Measurements from ENCODE around the gene NEURL3.

NEURL3 gene

GRCh38 chr2:96522304-96523203, 17.4 kb upstream of the NEURL3 start:
- TF ChIP-seq ZNF565 (CRISPR knock-in tag; conservative IDR thresholded peaks at IDR 0.05; ENCODE audit: low read depth) (no peak), PATZ1 (CRISPR knock-in tag; IDR thresholded peaks at IDR 0.05; ENCODE audit: borderline replicate concordance) (no peak), CREB5 (CRISPR knock-in tag; IDR thresholded peaks at IDR 0.05; ENCODE audit: low read depth) (no peak), TCF4 (CRISPR knock-in tag; IDR thresholded peaks at IDR 0.05; ENCODE audit: borderline replicate concordance) (no peak), ZC3H10 (CRISPR knock-in tag; IDR thresholded peaks at IDR 0.05) (no peak), ZNF70 (CRISPR knock-in tag; IDR thresholded peaks at IDR 0.05) (no peak), ESRRG (CRISPR knock-in tag; IDR thresholded peaks at IDR 0.05) (no peak), BACH2 (CRISPR knock-in tag; IDR thresholded peaks at IDR 0.05; ENCODE audit: borderline replicate concordance) (no peak), GLIS3 (CRISPR knock-in tag; IDR thresholded peaks at IDR 0.05) (no peak), CSDC2 (CRISPR knock-in tag; IDR thresholded peaks at IDR 0.05) (no peak), OSR1 (CRISPR knock-in tag; IDR thresholded peaks at IDR 0.05) (no peak), CSRNP3 (CRISPR knock-in tag; IDR thresholded peaks at IDR 0.05) (no peak), RARB (CRISPR knock-in tag; IDR thresholded peaks at IDR 0.05) (no peak), ZFP3 (CRISPR knock-in tag; IDR thresholded peaks at IDR 0.05) (no peak), PPARA (CRISPR knock-in tag; IDR thresholded peaks at IDR 0.05; ENCODE audit: borderline replicate concordance) (no peak)

GRCh38 chr2:96521219-96521618, 16.1 kb upstream of the NEURL3 start:
- no peak for ATAC-seq
- no peak for TF ChIP-seq ESRRG (CRISPR knock-in tag; IDR thresholded peaks at IDR 0.05)
- TF ChIP-seq CSRNP3 (CRISPR knock-in tag; IDR thresholded peaks at IDR 0.05): no peak
- no peak for TF ChIP-seq TCF4 (CRISPR knock-in tag; IDR thresholded peaks at IDR 0.05; ENCODE audit: borderline replicate concordance)
- TF ChIP-seq ZFP30 (CRISPR knock-in tag; IDR thresholded peaks at IDR 0.05): no peak
- no peak for TF ChIP-seq POU6F1 (CRISPR knock-in tag; IDR thresholded peaks at IDR 0.05; ENCODE audit: borderline replicate concordance, low read depth)

More at GRCh38 chr2:96522304-96523203, 17.4 kb upstream of the NEURL3 start:
- no peak for ATAC-seq

- TF ChIP-seq POU6F1 (CRISPR knock-in tag; IDR thresholded peaks at IDR 0.05; ENCODE audit: borderline replicate concordance, low read depth) (no peak), TCF4 (CRISPR knock-in tag; IDR thresholded peaks at IDR 0.05; ENCODE audit: borderline replicate concordance) (no peak), CSRNP3 (CRISPR knock-in tag; IDR thresholded peaks at IDR 0.05) (no peak)
- no peak for ATAC-seq
These were observed 15.5 kb upstream of the NEURL3 start for GRCh38 chr2:96520697-96521096.

Data from SK-N-SH treated with all-trans-retinoic acid at 6 μM for 48 hours (cell line).